ENCODE results near the gene FAM217B.

- TF ChIP-seq POLR2A (IDR thresholded peaks at IDR 0.05; ENCODE audit: low read depth, low read length), result no peak
- TF ChIP-seq POLR2AphosphoS5 (IDR thresholded peaks at IDR 0.05; ENCODE audit: low read depth, low read length), result no peak
Measured at GRCh38 chr20:59993736-59994430, 53.7 kb downstream of the FAM217B start.

Measured in GM12892 (cell line).